GM18526 (cell line): ENCODE measurements around the gene AEBP2.

Experiments used
- POLR2A ChIP-seq: IDR thresholded peaks from 3 replicates; pipeline ENCODE4 v1.6.1; 2011; ENCODE audit not compliant: insufficient read length; ENCODE audit errors: extremely low read depth

Gene AEBP2, protein sequence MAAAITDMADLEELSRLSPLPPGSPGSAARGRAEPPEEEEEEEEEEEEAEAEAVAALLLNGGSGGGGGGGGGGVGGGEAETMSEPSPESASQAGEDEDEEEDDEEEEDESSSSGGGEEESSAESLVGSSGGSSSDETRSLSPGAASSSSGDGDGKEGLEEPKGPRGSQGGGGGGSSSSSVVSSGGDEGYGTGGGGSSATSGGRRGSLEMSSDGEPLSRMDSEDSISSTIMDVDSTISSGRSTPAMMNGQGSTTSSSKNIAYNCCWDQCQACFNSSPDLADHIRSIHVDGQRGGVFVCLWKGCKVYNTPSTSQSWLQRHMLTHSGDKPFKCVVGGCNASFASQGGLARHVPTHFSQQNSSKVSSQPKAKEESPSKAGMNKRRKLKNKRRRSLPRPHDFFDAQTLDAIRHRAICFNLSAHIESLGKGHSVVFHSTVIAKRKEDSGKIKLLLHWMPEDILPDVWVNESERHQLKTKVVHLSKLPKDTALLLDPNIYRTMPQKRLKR

DNA sequence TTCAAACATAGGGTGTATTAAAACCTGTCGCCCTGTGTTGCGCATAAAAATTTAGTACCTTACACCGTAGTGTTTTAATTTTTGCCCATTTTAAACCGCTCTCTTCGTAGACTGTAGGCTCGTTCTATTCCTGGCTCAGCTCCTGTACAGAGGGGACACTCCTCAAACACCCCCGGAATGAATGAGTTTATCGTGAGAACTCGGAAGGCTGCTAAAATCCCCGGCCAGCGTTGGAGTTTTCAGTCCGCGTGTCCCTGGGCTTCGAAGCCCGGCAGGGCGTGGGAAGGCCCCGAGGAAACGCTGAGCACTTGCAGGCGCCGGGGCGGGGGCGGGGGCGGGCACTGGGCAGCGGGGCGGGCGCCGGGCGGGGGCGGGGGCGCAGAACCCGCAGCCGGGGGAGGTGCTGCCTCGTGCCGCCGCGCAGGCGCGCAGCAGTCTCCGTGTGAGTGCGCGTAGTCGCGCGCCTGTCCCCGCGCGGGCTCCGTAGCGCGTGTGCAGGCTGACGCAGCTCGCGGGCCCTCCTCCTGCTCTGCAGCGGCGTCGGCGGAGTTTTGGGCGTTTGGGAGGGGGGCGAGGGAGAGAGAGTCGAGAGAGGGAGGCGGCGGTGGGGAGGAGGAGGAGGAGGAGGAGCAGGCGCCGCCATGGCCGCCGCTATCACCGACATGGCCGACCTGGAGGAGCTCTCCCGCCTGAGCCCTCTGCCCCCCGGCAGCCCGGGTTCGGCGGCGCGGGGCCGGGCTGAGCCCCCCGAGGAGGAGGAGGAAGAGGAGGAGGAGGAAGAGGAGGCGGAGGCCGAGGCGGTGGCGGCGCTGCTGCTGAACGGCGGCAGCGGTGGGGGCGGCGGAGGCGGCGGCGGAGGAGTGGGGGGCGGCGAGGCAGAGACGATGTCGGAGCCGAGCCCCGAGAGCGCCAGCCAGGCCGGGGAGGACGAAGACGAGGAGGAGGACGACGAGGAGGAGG lies at the start of gene AEBP2:
Gene AEBP2, plus strand, starts transcription at position 434 of the 960 bp plus-strand sequence. Its CDS starts 208 bp downstream, at position 642.
- TF ChIP-seq POLR2A = peak; percentile 65

DNA sequence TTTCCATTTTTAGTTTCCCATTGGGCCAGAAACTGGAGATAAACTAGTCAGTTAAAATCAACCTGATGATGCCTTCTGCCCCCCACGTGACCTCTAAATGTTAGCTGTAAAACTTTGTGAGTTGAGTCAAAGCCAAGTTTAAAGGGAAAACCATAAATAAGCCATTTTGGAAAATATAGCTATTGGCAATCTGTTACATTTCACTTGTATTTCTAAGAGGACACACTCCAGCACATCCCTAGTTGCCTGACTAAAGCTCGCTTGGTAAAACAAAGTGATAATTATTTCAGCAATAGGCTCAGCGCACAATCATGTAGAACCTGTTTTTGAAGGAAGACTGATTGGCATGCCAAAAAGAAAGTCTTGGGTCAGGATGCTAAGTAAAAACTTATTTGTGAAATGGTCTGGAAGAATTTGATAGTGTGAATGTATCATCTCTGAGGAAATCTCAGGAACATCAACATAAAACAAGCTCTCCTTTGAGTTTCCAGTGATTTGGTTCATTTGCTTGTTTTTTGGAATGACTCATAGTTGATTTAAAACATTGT lies 49.2 kb upstream of the AEBP2 start:
- no peak for TF ChIP-seq POLR2A

DNA sequence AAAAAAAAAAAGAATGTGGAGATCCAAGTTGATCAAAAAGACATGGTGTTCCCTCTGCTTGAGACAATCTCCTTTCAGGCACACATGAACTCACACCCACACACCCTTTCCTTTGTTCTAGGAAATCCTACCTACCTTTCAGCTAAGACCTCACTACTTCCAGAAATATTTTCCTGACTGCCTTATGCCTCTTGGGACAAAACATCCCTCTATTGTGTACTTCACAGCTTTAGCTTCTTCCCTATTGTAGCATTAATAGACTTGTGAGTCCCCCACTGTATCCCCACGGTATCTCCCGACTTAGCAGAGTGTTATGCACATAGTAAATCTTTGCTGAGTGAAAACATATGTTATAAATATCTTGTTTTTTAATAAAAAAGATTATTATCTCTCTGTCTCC lies 44.9 kb upstream of the AEBP2 start:
- no peak for TF ChIP-seq POLR2A

GRCh38 chr12:19397534-19397933 lies 41.8 kb upstream of the AEBP2 start:
- TF ChIP-seq POLR2A = no peak

GRCh38 chr12:19398376-19399363 lies 40.6 kb upstream of the AEBP2 start:
- TF ChIP-seq POLR2A = no peak

DNA sequence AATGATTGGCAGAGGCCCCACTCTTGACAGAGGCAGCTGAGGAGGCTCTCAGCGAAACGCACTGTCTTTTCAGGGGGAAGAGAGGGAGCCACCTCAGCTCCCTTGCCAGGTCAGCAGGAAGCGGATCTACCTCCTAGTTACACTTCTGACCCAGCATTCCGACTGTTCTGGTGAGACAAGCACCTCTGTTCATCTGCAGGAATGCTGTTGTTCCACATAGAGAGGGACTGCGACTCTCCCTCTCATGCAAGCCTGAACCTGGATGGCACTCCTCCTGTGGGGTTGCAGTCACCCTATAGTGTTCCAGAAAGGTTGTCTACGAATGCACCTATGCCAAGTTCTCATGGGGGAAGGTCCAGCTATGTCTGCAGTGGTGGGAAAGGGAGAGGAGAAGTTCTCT lies 37.1 kb upstream of the AEBP2 start:
- TF ChIP-seq POLR2A = no peak

GRCh38 chr12:19402743-19403431 lies 36.4 kb upstream of the AEBP2 start:
- TF ChIP-seq POLR2A = no peak

- TF ChIP-seq POLR2A = no peak
Measured at GRCh38 chr12:19404242-19404880, 34.9 kb upstream of the AEBP2 start.

GRCh38 chr12:19409376-19409775 lies 29.9 kb upstream of the AEBP2 start:
- TF ChIP-seq POLR2A = no peak

DNA sequence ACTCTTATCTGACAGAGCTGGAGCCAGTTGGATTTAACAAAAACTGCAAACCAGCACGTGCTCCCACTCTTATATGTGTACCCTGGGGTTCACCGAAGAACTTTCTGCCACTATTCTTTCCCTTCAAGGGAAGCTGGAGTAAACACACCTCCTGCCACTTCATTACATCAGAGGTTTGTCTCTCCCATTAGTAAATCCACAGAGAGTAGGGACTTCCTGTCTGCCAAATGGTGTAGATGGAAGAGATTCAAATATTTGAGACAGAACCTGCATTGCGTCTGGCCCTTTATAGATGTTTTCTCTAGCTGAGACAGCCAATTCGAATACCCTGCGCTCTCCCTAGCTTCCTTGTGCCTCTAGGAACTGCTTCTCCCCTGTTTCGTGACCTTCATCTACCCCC lies 29.1 kb upstream of the AEBP2 start:
- no peak for TF ChIP-seq POLR2A

- TF ChIP-seq POLR2A = no peak
Measured at GRCh38 chr12:19410629-19411185, 28.6 kb upstream of the AEBP2 start.

DNA sequence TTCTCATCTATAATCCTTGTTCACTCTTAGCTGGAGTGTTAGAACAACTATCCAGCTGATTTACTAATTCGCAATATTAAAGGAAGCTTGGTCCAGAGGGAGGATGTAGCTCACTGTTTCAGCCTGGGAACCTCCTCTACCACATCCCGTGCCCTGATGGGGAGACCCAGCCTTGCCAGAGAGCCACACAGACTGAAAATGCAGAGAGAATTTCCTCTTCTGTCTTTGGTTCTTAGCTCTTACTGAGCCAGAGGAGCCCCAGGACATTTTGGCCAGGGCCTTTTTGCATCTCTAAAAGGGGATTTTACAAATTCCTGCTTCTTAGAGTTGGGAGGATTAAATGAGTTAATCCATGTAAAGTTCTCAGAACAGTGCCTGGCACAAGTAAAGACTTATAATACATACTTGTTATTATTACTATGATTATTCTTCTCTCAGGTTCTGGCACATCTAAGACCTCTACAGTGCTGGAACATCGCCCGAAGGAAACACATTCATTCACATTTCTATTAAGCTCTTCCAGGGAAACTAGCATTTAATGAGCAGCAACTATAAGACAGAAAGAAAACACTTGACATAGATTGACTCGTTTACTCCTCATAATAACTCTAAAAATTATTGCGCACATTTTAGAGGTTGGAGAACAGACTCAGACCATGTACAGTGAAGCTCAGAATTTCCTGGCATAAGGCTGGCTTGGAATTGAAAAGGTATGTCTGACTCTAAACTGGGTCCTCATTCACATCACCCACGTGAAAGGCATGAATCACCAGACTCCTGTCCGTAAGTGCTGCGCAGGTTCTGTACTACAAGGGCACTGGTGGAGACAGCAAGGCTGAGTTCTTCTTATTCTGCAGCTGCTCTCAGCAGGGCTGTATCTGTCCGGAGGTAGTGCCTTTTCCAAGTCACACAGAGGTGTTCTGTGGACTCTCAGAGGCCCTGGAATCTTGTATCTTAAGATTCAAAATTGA lies 27.8 kb upstream of the AEBP2 start:
- no peak for TF ChIP-seq POLR2A
